Neural progenitor cell (in vitro differentiated cells): ENCODE results near the gene SRPX2.

Experiments
- EZH2 ChIP-seq: fragments of 200-600 bp; sonication (generic); IDR thresholded peaks from 2 replicates; pipeline ENCODE4 v1.6.1; 2017; ENCODE audit warnings: antibody characterized with exemption, mild to moderate bottlenecking, moderate library complexity
- EZH2phosphoT487 ChIP-seq: fragments of 200-600 bp; sonication (generic); IDR thresholded peaks from 2 replicates; pipeline ENCODE4 v1.6.1; 2017; ENCODE audit warnings: antibody characterized with exemption
- TF ChIP-seq, protein P1 (sequence below): fragments of 200-600 bp; sonication (generic); IDR thresholded peaks from 2 replicates; pipeline ENCODE4 v1.5.1; 2017; ENCODE audit warnings: antibody characterized with exemption, mild to moderate bottlenecking

DNA sequence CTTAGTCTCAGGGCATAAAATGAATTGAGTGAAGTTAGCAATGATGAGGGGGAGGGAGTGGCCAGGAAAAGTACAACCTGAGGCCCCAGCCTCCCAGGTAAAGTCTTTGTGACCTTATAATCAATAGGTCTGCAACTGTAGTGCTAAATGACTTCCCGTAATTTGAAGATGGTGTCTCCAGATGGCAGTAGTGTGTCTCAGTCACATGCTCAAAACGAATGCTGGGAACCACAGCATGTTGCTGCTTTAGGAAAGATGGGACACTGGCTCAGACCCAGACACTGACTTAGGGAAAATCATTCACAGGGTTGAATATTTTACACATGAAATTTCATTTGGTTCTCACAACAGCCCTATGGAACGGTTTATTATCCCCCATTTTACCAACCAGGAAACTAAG lies 10.3 kb downstream of the SRPX2 start:
- TF ChIP-seq, protein P1, sequence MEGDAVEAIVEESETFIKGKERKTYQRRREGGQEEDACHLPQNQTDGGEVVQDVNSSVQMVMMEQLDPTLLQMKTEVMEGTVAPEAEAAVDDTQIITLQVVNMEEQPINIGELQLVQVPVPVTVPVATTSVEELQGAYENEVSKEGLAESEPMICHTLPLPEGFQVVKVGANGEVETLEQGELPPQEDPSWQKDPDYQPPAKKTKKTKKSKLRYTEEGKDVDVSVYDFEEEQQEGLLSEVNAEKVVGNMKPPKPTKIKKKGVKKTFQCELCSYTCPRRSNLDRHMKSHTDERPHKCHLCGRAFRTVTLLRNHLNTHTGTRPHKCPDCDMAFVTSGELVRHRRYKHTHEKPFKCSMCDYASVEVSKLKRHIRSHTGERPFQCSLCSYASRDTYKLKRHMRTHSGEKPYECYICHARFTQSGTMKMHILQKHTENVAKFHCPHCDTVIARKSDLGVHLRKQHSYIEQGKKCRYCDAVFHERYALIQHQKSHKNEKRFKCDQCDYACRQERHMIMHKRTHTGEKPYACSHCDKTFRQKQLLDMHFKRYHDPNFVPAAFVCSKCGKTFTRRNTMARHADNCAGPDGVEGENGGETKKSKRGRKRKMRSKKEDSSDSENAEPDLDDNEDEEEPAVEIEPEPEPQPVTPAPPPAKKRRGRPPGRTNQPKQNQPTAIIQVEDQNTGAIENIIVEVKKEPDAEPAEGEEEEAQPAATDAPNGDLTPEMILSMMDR: peak; percentile 28
- TF ChIP-seq EZH2phosphoT487: no peak
- no peak for TF ChIP-seq EZH2
